Activated CD8-positive, alpha-beta memory T cell treated with anti-CD3 and anti-CD28 coated beads, Interleukin-2, amount 50 U/mL, for 1 hour (primary cell): Measurements from ENCODE around the gene TSPAN18.

Experiments used
- DNase-seq: peaks from one replicate; pipeline ENCODE4 v3.0.0-alpha.2; 2020; ENCODE audit errors: extremely low read depth

The TSPAN18 gene

GRCh38 chr11:44847316-44847715 lies 120.6 kb downstream of the TSPAN18 start:
- DNase-seq, result no peak

- DNase-seq, result no peak
Measured at GRCh38 chr11:44848203-44848962, 121.6 kb downstream of the TSPAN18 start.

GRCh38 chr11:44848963-44849350 lies 122.2 kb downstream of the TSPAN18 start:
- no peak for DNase-seq

GRCh38 chr11:44849424-44849823 lies 122.7 kb downstream of the TSPAN18 start:
- no peak for DNase-seq

- DNase-seq, result no peak
Measured at GRCh38 chr11:44849922-44850321, 123.2 kb downstream of the TSPAN18 start.

GRCh38 chr11:44851496-44851895 lies 124.7 kb downstream of the TSPAN18 start:
- no peak for DNase-seq

- no peak for DNase-seq
Measured at GRCh38 chr11:44852159-44852747, 125.5 kb downstream of the TSPAN18 start.

- no peak for DNase-seq
Measured at GRCh38 chr11:44852952-44853351, 126.2 kb downstream of the TSPAN18 start.

GRCh38 chr11:44853666-44854065 lies 126.9 kb downstream of the TSPAN18 start:
- DNase-seq, result no peak

GRCh38 chr11:44854086-44854485 lies 127.3 kb downstream of the TSPAN18 start:
- DNase-seq, result no peak

GRCh38 chr11:44854741-44855492 lies 128.2 kb downstream of the TSPAN18 start:
- DNase-seq, result no peak

- no peak for DNase-seq
Measured at GRCh38 chr11:44855493-44855849, 128.7 kb downstream of the TSPAN18 start.

GRCh38 chr11:44857490-44858090 lies 130.8 kb downstream of the TSPAN18 start:
- DNase-seq, result no peak

GRCh38 chr11:44858796-44859527 lies 132.2 kb downstream of the TSPAN18 start:
- DNase-seq, result no peak

- no peak for DNase-seq
Measured at GRCh38 chr11:44859528-44859925, 132.8 kb downstream of the TSPAN18 start.

GRCh38 chr11:44860346-44860745 lies 133.6 kb downstream of the TSPAN18 start:
- DNase-seq, result no peak

GRCh38 chr11:44861849-44862557 lies 135.2 kb downstream of the TSPAN18 start:
- peak; percentile 31 for DNase-seq

- DNase-seq, result no peak
Measured at GRCh38 chr11:44862558-44863101, 135.9 kb downstream of the TSPAN18 start.

GRCh38 chr11:44863231-44863630 lies 136.5 kb downstream of the TSPAN18 start:
- DNase-seq, result no peak

- no peak for DNase-seq
Measured at GRCh38 chr11:44865866-44866272, 139.1 kb downstream of the TSPAN18 start.

- DNase-seq, result no peak
Measured at GRCh38 chr11:44866286-44866685, 139.5 kb downstream of the TSPAN18 start.
